Skeletal muscle satellite cell (primary cell): ENCODE measurements around the gene SLC7A8. TPM values are rescaled to one million over a fixed set of nuclear protein-coding genes. Genes with fewer than 3 reads are reported as not detected.

Experiments
- H3K27me3 ChIP-seq: 2 replicates; pipeline ENCODE4 v1.7.0; 2013; ENCODE audit warnings: low read length; ENCODE audit not compliant: control insufficient read depth, insufficient read depth
- H3K36me3 ChIP-seq: 2 replicates; pipeline ENCODE4 v1.7.0; 2013; ENCODE audit warnings: mild to moderate bottlenecking, control low read depth, low read length; ENCODE audit not compliant: insufficient read depth
- H3K4me1 ChIP-seq: 2 replicates; pipeline ENCODE4 v1.7.0; 2013; ENCODE audit warnings: low read length; ENCODE audit not compliant: control insufficient read depth, insufficient read depth
- H3K4me2 ChIP-seq: 2 replicates; pipeline ENCODE4 v1.7.0; 2013; ENCODE audit warnings: mild to moderate bottlenecking, low read length
- H3K4me3 ChIP-seq: 2 replicates; pipeline ENCODE4 v1.7.0; 2013; ENCODE audit warnings: low read length
- H3K9ac ChIP-seq: 2 replicates; pipeline ENCODE4 v1.7.0; 2013; ENCODE audit warnings: mild to moderate bottlenecking, low read depth, low read length, moderate library complexity
- H3K9me3 ChIP-seq: replicated peaks from 2 replicates; pipeline ENCODE4 v1.7.0; 2013; ENCODE audit warnings: mild to moderate bottlenecking, control low read depth, low read length
- small RNA-seq: library from RNA; depleted of rRNA; stranded (forward); fragments of <200 nt; gene quantifications from one replicate; pipeline ENCODE3, GENCODE V24; 2012

The SLC7A8 gene

DNA sequence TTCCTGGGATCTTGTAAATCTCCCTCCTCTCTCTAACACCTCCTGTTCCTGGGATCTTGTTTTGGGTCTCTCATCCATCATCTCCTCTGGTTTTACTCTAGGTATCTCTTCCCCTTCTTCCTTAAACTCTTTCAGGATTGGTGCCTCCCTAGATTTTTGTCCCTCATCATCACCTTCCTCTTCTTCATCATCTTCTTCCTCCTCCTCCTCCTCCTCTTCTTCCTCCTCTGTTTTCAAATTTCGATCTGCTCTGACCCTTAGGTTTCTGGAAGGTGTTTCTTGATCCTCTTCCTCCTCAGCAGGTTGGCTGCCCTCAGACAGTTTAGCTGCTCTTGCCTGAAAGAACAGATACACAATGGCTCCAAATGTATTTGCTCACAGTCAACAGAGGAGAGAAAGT, 103.0 kb downstream of the SLC7A8 start:
- H3K27me3 ChIP-seq: no peaks in the 10 kb centered on the region
- peaks cover 39% of the 10 kb centered on the region for H3K4me1 ChIP-seq
- no peak overlapping the region for H3K4me3 ChIP-seq
- H3K9ac ChIP-seq: peak overlapping the region; percentile 11
- H3K9me3 ChIP-seq: no peaks in the 10 kb centered on the region
- H3K4me2 ChIP-seq: no peak overlapping the region
- H3K36me3 ChIP-seq: peaks cover 76% of the 10 kb centered on the region

- no peaks in the 10 kb centered on the region for H3K27me3 ChIP-seq
- H3K4me1 ChIP-seq: peaks cover 39% of the 10 kb centered on the region
- peaks cover 76% of the 10 kb centered on the region for H3K36me3 ChIP-seq
- H3K4me2 ChIP-seq: peak overlapping the region; percentile 60
- H3K9ac ChIP-seq: peak overlapping the region; percentile 75
- no peaks in the 10 kb centered on the region for H3K9me3 ChIP-seq
- H3K4me3 ChIP-seq: peak overlapping the region; percentile 5
Measured at GRCh38 chr14:23079716-23080115, 103.7 kb downstream of the SLC7A8 start.

- Histone ChIP-seq H3K36me3 (peaks cover 82% of the 10 kb centered on the region), H3K27me3 (no peaks in the 10 kb centered on the region), H3K9ac (peak overlapping the region; percentile 75), H3K4me1 (peaks cover 39% of the 10 kb centered on the region), H3K4me3 (peak overlapping the region; percentile 24), H3K4me2 (peak overlapping the region; percentile 63), H3K9me3 (no peaks in the 10 kb centered on the region)
Measured at GRCh38 chr14:23078692-23079116, 104.8 kb downstream of the SLC7A8 start.

- Histone ChIP-seq H3K36me3 (peaks cover 82% of the 10 kb centered on the region), H3K9ac (peak overlapping the region; percentile 75), H3K4me3 (peak overlapping the region; percentile 17), H3K9me3 (no peaks in the 10 kb centered on the region), H3K4me1 (peaks cover 39% of the 10 kb centered on the region), H3K27me3 (no peaks in the 10 kb centered on the region), H3K4me2 (peak overlapping the region; percentile 63)
Measured at GRCh38 chr14:23077962-23078361, 105.5 kb downstream of the SLC7A8 start.

- Histone ChIP-seq H3K9ac (no peak overlapping the region), H3K4me2 (no peak overlapping the region), H3K4me1 (peaks cover 45% of the 10 kb centered on the region), H3K36me3 (peaks cover 88% of the 10 kb centered on the region), H3K9me3 (no peaks in the 10 kb centered on the region), H3K27me3 (no peaks in the 10 kb centered on the region), H3K4me3 (no peak overlapping the region)
Measured at GRCh38 chr14:23076785-23077408, 106.6 kb downstream of the SLC7A8 start.

Small RNA genes within 50 kb of the gene (small RNA-seq; reads per million reads assigned to genes)
- not detected for gene AL049829.1
- not detected for gene RNU6-1138P
